ENCODE data around the gene TIA1.
"Not testable (repeated sequence)": the region's sequence is repeated elsewhere in the genome, so short reads cannot be mapped to it uniquely, and the experiment has no call there.

TIA1 gene

DNA sequence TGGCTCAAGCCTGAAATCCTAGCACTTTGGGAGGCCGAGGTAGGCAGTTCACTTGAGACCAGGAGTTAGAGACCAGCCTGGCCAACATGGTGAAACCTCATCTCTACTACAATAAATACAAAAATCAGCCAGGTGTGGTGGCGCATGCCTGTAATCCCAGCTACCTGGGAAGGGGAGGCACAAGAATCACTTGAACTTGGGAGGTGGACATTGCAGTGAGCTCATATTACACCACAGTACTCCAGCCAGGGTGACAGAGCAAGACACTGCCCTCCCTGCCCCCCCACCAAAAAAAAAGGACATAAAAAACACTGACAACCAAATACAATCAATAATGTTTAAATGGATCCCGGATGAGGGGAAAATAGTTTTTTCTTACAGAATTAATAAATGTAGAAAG is 7.8 kb downstream of the TIA1 start:
- Histone ChIP-seq H3K27ac (no peak overlapping the region), H3K9me3 (replicated peaks in 1 of 11) (no peaks in the 10 kb centered on the region; a peak in 1 of 22 replicates), H3K36me3 (peaks cover 45 to 100% (median 93%) of the 10 kb centered on the region in 11 experiments), H3K4me2 (peak overlapping the region in 1 of 11 experiments; percentile 6; a peak in 1 of 22 replicates), H3K4me3 (no peak overlapping the region), H3K4me1 (peaks cover 20 to 60% (median 45%) of the 10 kb centered on the region in 10 experiments), H3K9ac (no peak overlapping the region), H4K20me1 (peaks cover 83 to 100% (median 100%) of the 10 kb centered on the region in 11 experiments; a peak in 21 of 22 replicates), H3K27me3 (no peaks in the 10 kb centered on the region)
- no peak for TF ChIP-seq Cebpa-rat (IDR thresholded peaks at IDR 0.05)

DNA sequence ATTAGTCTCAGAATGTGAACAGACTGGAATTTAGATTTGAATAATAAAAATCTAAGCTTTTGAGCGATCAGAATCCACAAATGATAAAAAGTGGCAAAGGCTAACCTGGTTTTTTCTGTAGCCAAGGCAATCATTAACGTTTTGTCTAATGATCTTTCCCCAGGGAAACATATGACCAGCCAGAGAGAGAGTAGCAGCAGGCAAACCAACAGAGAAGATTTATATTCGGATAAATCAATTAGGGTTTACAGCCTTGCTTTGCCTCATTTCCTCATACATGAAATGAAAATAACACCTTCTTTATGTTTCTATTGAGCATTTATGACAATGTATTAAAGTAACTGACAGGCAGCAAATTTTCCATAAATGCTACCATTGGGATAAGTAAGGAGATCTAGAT is 14.5 kb downstream of the TIA1 start:
- TF ChIP-seq Cebpa-rat (IDR thresholded peaks at IDR 0.05) = no peak
- Histone ChIP-seq H3K9ac (no peak overlapping the region), H4K20me1 (peaks cover 28 to 100% (median 86%) of the 10 kb centered on the region in 11 experiments; a peak in 21 of 22 replicates), H3K27me3 (no peaks in the 10 kb centered on the region), H3K4me3 (no peak overlapping the region), H3K36me3 (peaks cover 89 to 100% (median 97%) of the 10 kb centered on the region in 11 experiments), H3K9me3 (replicated peaks in 1 of 11) (no peaks in the 10 kb centered on the region), H3K4me2 (no peak overlapping the region), H3K27ac (no peak overlapping the region), H3K4me1 (peaks cover 0 to 7% (median 0%) of the 10 kb centered on the region in 10 experiments; a peak in 3 of 20 replicates)

DNA sequence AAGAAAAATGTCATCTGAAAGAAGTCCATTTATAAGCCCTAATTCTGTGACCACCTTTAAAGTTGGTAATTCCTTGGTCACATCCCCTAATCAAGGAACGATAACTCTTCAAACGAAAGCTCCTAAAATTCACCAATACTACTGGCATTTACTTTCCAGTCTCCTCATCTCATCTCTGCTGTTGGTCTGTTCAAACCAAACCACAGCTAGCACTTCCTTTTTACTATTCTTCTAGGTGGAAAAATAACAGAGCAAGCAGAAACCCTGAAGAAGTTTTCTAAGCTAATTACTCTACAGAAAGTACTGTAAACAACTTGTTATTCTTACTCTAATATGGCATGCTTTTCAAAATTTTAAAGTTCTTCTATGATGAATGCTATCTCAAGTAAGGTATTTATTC is 21.6 kb downstream of the TIA1 start:
- peaks cover 92 to 100% (median 98%) of the 10 kb centered on the region in 11 experiments for H3K36me3 ChIP-seq
- peaks cover 0 to 20% (median 0%) of the 10 kb centered on the region in 10 experiments; a peak in 3 of 20 replicates for H3K4me1 ChIP-seq
- H3K9ac ChIP-seq = no peak overlapping the region
- peak overlapping the region in 1 of 11 experiments; percentile 4; a peak in 2 of 22 replicates for H3K4me2 ChIP-seq
- no peaks in the 10 kb centered on the region for H3K9me3 ChIP-seq (replicated peaks in 1 of 11)
- no peak overlapping the region; a peak in 1 of 22 replicates for H3K27ac ChIP-seq
- TF ChIP-seq Cebpa-rat (IDR thresholded peaks at IDR 0.05) = no peak
- H3K27me3 ChIP-seq = no peaks in the 10 kb centered on the region
- no peak overlapping the region for H3K4me3 ChIP-seq
- peaks cover 0 to 91% (median 40%) of the 10 kb centered on the region in 11 experiments; a peak in 18 of 22 replicates for H4K20me1 ChIP-seq

DNA sequence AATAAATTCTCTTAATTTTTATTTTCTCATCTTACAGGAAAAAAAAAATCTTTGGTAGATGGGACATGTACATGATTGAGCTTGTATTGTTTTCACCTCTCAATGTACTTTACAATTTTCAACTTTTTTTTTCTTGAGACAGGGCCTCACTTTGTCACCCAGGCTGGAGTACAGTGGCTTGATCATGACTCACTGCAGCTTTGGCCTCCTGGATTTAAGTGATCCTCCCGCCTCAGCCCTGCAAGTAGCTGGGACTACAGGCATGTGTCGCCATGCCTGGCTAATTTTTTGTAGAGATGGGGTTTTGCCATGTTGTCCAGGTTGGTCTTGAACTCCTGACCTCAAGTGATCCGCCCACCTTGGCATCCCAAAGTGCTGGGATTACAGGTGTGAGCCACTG is 25.1 kb downstream of the TIA1 start:
- H3K9me3 ChIP-seq (replicated peaks in 1 of 11); H3K9ac ChIP-seq; H3K4me3 ChIP-seq; H3K27me3 ChIP-seq; H3K4me2 ChIP-seq; H3K27ac ChIP-seq: not testable (repeated sequence)
- H3K4me1 ChIP-seq = peaks cover 0 to 19% (median 0%) of the 10 kb centered on the region in 10 experiments; a peak in 3 of 20 replicates
- H3K36me3 ChIP-seq = peaks cover 92 to 100% (median 98%) of the 10 kb centered on the region in 11 experiments
- peaks cover 0 to 79% (median 18%) of the 10 kb centered on the region in 11 experiments; a peak in 15 of 22 replicates for H4K20me1 ChIP-seq

DNA sequence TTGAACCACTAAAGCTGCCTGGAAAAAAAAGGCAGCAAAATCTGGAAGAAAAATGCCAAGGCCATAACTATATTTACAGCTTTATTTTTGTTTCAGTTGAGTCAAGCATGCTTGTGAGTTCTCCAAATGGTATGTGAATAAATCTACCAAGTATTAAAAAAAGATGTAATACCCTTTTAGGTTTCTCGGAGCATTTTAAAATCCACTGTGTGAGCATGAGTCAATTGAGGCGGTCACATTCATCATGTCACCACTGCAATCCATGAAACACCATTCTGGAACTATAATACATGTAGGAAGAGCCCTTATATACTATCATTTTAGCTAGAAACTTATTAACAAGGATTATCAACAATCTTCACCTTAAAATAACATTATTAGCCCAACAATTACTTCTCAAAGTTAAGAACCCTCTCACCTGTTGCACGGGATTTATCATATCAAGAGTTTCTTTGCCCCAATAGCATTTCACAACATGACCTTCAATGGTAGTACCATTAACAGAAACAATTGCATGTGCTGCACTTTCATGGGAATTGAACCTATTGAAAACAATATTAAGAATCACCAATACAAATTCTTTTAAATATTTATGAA is 33.4 kb downstream of the TIA1 start:
- Histone ChIP-seq H4K20me1 (peaks cover 0 to 35% (median 5%) of the 10 kb centered on the region in 11 experiments; a peak in 6 of 22 replicates), H3K4me2 (no peak overlapping the region), H3K27me3 (no peaks in the 10 kb centered on the region), H3K9me3 (replicated peaks in 1 of 11) (no peaks in the 10 kb centered on the region), H3K27ac (no peak overlapping the region), H3K36me3 (peaks cover 93 to 100% (median 98%) of the 10 kb centered on the region in 11 experiments), H3K9ac (no peak overlapping the region), H3K4me3 (no peak overlapping the region), H3K4me1 (no peaks in the 10 kb centered on the region)
- TF ChIP-seq Cebpa-rat (IDR thresholded peaks at IDR 0.05) = no peak

DNA sequence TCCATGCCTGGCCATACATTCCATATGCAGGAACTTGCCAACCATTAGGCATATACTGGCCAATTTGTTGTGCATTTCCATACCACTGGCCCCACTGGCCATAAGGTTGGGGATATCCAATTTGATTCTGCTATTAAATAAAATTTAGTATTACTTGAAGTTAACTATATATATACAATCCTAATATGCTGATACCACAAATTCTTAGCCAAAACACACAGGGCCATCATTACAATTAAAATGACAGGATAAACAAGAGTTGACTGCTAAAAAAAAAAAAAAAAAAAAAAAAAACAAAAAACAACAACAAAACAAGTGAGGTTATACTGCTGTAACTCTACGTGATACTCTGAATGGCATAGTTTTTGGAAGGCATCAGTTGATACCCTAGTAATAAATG is 34.1 kb downstream of the TIA1 start:
- H3K27me3 ChIP-seq = no peaks in the 10 kb centered on the region
- no peak for TF ChIP-seq Cebpa-rat (IDR thresholded peaks at IDR 0.05)
- peaks cover 93 to 100% (median 97%) of the 10 kb centered on the region in 11 experiments for H3K36me3 ChIP-seq
- H3K9me3 ChIP-seq (replicated peaks in 1 of 11) = no peaks in the 10 kb centered on the region
- no peak overlapping the region for H3K4me2 ChIP-seq
- H4K20me1 ChIP-seq = peaks cover 0 to 29% (median 3%) of the 10 kb centered on the region in 11 experiments; a peak in 6 of 22 replicates
- no peaks in the 10 kb centered on the region for H3K4me1 ChIP-seq
- no peak overlapping the region for H3K4me3 ChIP-seq
- H3K27ac ChIP-seq = no peak overlapping the region; a peak in 1 of 22 replicates
- H3K9ac ChIP-seq = no peak overlapping the region

DNA sequence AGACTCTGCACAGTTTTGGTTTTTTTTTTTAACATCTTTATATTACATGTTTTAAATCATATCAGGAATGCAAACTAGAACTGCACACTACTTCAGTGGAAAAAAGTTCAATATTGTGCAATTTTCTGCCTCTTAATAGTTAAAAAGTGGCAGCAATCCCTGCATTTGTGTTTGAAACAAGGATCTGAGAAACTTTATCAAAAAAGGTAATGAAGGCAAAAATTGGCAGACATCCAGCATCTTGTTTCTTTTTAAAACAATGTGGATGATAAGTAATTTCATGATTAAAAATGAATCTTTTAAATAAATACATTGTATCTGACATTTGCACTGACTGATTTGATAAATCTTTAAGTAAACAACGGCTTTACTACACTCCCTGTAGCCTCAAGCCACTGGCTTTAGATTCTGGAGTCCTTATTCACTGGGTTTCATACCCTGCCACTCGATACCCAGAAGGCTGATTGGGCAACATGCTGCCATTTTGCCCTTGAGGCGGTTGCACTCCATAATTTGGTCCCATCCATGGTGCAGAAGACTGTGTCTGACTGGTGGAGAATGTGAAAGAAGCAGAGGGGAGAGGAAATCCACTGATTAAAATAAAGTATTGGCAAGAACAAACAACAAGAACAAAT is 36.0 kb downstream of the TIA1 start:
- no peak overlapping the region for H3K4me3 ChIP-seq
- H3K4me1 ChIP-seq = no peaks in the 10 kb centered on the region
- peaks cover 0 to 17% (median 0%) of the 10 kb centered on the region in 11 experiments; a peak in 4 of 22 replicates for H4K20me1 ChIP-seq
- H3K4me2 ChIP-seq = no peak overlapping the region
- no peak overlapping the region for H3K27ac ChIP-seq
- H3K9ac ChIP-seq = no peak overlapping the region
- H3K27me3 ChIP-seq = no peaks in the 10 kb centered on the region
- peaks cover 87 to 99% (median 95%) of the 10 kb centered on the region in 11 experiments for H3K36me3 ChIP-seq
- TF ChIP-seq Cebpa-rat (IDR thresholded peaks at IDR 0.05) = no peak
- H3K9me3 ChIP-seq (replicated peaks in 1 of 11) = no peaks in the 10 kb centered on the region

DNA sequence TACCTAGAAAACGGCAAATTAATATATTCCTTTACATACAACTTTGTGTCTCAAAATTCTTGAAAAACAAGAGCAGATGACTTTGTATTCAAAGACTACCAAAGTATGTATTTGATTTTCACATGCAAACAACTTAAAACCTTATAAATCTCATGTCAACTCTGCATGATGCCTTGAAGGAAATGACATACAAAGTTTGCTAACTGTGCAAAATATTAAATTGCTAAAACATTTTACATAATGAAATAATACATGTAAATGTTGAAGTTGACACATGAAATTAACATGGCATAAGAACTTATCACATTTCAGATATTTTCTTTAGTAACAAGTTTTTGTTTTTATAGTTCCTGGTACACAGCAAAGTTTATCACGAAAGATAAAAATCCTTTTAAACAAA is 36.8 kb downstream of the TIA1 start:
- no peak overlapping the region for H3K9ac ChIP-seq
- H3K4me2 ChIP-seq = no peak overlapping the region
- no peaks in the 10 kb centered on the region for H3K27me3 ChIP-seq
- peaks cover 0 to 9% (median 0%) of the 10 kb centered on the region in 11 experiments; a peak in 3 of 22 replicates for H4K20me1 ChIP-seq
- H3K36me3 ChIP-seq = peaks cover 79 to 98% (median 90%) of the 10 kb centered on the region in 11 experiments
- H3K9me3 ChIP-seq (replicated peaks in 1 of 11) = no peaks in the 10 kb centered on the region
- no peaks in the 10 kb centered on the region for H3K4me1 ChIP-seq
- TF ChIP-seq Cebpa-rat (IDR thresholded peaks at IDR 0.05) = no peak
- H3K27ac ChIP-seq = no peak overlapping the region
- no peak overlapping the region for H3K4me3 ChIP-seq

DNA sequence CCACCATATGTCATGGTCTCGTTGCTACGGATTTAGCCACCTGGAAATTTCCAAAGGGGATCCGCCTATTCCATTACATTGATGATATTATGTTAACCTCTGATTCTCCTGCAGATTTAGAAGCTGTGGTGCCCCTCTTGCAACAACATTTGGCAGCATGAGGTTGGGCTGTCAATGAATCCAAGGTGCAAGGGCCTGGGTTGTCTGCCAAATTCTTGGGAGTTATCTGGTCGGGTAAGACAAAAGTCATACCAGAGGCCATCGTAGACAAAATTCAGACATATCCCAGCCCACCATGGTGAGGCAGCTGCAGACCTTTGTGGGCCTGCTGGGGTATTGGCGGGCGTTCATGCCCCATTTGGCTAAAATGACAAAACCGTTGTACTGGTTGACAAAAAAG is 44.0 kb downstream of the TIA1 start:
- TF ChIP-seq Cebpa-rat (IDR thresholded peaks at IDR 0.05) = no peak
- no peak overlapping the region for H3K4me2 ChIP-seq
- no peak overlapping the region for H3K9ac ChIP-seq
- H4K20me1 ChIP-seq = no peaks in the 10 kb centered on the region; a peak in 1 of 22 replicates
- no peaks in the 10 kb centered on the region; a peak in 1 of 22 replicates for H3K9me3 ChIP-seq (replicated peaks in 1 of 11)
- no peak overlapping the region for H3K4me3 ChIP-seq
- peaks cover 0 to 2% (median 0%) of the 10 kb centered on the region in 10 experiments; a peak in 1 of 20 replicates for H3K4me1 ChIP-seq
- H3K27me3 ChIP-seq = no peaks in the 10 kb centered on the region
- peaks cover 10 to 37% (median 22%) of the 10 kb centered on the region in 11 experiments; a peak in 20 of 22 replicates for H3K36me3 ChIP-seq
- H3K27ac ChIP-seq = no peak overlapping the region
